ENCODE results near the gene MLXIP.

The MLXIP gene

DNA sequence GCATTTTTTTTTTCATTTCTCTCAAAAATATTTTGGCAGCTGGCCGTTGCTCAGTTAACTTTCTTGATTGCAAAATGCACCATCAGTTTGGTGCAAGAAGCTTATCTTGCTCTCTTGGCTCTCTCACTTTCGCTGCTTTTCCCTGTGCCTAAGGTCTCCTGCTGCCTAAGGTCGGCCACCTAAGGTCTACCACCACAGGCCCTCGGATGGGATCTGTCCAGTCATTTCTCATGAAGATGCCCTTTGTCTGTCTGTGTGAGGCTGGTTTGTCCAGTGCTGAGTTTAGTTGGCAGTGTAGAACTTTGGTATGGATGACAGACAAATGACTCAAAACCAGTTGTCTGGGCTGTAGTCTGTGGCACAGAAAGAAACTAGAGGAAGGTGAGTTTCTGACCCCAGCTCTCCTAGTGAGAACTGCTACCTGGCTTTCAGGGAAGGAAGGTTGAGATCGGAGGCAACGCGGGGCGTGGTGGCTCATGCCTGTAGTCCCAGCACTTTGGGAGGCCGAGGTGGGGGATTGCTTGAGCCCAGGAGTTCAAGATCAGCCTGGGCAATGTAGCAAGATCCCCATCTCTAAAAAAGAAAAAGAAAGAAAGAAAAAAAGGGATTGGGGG lies 2.6 kb downstream of the MLXIP start:
- peak overlapping the region; percentile 96 for H3K4me3 Mint-ChIP-seq
- H3K4me1 Mint-ChIP-seq (ENCODE audit: low read depth): peaks cover 56% of the 10 kb centered on the region
- peaks cover 20% of the 10 kb centered on the region for H3K36me3 Mint-ChIP-seq (ENCODE audit: low read depth)
- H3K27me3 Mint-ChIP-seq (ENCODE audit: low read depth): no peaks in the 10 kb centered on the region
- H3K9me3 Mint-ChIP-seq: no peaks in the 10 kb centered on the region
- H3K27ac Mint-ChIP-seq: peak overlapping the region; percentile 90

DNA sequence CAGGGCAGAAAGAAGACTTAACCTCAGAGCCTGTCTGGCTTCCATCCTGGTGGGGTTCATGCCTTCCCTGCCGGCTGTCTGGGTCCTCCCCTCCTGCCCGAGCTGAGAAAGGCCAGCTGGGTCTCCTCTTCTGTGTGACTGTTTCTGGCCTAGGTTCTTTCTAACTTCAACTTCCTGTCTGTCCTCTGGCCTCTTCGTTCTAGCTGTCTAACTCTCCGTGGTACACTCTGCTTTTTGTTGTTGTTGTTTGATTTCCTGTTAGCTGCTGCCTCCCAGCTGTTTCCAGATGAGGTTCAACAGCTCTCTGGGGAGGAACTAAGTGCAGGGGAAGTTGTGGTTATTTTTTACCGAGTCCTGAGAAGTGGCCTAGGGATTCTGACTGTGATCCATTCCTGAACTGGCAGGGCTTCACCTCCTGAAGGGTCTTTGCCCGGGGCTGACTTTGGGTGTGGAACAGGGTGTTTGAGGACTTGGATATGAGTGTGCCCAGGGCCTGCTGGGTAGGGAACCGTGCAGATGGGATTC lies 3.2 kb downstream of the MLXIP start:
- no peaks in the 10 kb centered on the region for H3K27me3 Mint-ChIP-seq (ENCODE audit: low read depth)
- peak overlapping the region; percentile 96 for H3K4me3 Mint-ChIP-seq
- peaks cover 20% of the 10 kb centered on the region for H3K36me3 Mint-ChIP-seq (ENCODE audit: low read depth)
- H3K4me1 Mint-ChIP-seq (ENCODE audit: low read depth): peaks cover 59% of the 10 kb centered on the region
- H3K9me3 Mint-ChIP-seq: no peaks in the 10 kb centered on the region
- peak overlapping the region; percentile 90 for H3K27ac Mint-ChIP-seq

DNA sequence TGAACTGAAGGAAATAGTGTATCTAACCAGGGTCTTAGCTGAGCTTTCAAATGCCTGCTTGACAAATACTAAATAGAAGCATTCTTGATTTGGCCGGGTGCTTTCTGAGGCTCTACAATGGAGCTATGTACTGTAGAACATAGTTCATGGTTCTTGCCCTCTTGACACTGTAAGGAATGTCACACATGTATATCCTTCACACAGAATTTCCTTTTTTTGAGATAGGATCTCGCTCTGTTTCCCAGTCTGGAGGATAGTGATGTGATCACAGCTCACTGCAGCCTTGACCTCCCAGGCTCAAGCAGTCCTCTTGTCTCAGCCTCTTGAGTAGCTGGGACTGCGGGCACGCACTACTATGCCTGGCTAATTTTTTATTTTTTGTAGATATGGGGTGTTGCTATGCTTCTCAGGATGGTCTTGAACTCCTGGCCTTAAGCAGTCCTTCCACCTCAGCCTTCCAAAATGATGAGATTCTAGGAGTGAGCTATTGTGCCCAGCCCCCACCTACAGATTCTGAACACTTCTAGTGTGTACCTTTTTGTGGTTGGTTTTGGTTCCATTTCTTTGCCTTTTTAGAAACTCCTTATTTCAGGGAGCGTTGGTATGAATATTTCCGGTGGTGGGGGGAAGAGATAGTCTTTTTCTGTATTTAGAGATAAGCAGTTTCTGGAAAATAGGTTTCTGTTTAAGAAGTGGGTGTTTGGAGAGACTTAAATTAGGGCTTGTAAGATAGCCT lies 4.2 kb downstream of the MLXIP start:
- Mint-ChIP-seq H3K27me3 (ENCODE audit: low read depth) (no peaks in the 10 kb centered on the region), H3K27ac (peak overlapping the region; percentile 84), H3K4me1 (ENCODE audit: low read depth) (peaks cover 68% of the 10 kb centered on the region), H3K9me3 (no peaks in the 10 kb centered on the region), H3K36me3 (ENCODE audit: low read depth) (peaks cover 29% of the 10 kb centered on the region), H3K4me3 (peak overlapping the region; percentile 96)

DNA sequence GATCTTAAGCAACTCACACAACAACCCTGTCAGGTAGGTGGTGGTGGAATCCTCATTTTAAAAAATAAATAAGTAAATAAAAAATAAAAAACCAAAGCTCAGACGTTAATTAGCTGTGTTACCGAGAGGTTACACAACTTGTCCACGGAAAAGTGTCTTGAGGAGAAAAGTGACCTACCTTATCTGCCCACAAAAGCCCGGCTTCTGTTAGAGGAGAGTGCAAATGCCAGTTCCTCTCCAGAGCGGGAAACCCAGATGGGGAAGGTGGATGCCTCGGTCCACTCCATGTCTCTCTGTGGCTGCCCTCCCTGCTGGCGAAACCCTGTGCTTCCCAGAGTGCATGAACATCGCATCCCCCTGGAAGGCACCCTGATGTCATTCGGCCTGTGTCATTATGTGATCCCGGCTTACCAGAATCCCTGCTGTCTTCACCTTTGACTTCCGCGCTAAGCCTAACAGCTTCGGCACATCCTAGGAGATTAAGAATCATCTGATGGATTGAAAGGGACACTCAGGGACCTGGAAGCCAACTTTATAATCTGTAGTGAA lies 6.4 kb downstream of the MLXIP start:
- H3K36me3 Mint-ChIP-seq (ENCODE audit: low read depth): peaks cover 32% of the 10 kb centered on the region
- H3K27ac Mint-ChIP-seq: no peak overlapping the region
- no peaks in the 10 kb centered on the region for H3K27me3 Mint-ChIP-seq (ENCODE audit: low read depth)
- no peak overlapping the region for H3K4me3 Mint-ChIP-seq
- H3K9me3 Mint-ChIP-seq: no peaks in the 10 kb centered on the region
- peaks cover 68% of the 10 kb centered on the region for H3K4me1 Mint-ChIP-seq (ENCODE audit: low read depth)

DNA sequence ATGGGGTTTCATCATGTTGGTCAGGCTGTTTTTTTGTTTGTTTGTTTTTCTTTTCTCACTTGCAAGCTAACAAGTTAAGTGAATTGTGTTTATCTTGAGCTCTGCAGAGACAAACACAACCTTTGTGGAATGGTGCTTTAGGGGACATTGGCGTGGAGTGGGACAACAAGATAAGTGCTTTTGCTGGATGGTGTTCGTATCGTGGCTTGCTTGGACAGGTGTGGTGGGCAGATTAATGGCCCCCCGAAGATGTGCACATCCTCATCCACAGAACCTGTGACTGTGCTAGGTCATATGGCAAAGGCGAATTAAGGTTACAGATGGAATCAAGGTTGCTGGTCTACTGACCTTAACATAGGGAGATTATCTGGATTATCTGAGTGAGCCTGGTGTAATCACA lies 7.0 kb downstream of the MLXIP start:
- H3K36me3 Mint-ChIP-seq (ENCODE audit: low read depth): peaks cover 32% of the 10 kb centered on the region
- no peak overlapping the region for H3K4me3 Mint-ChIP-seq
- H3K27ac Mint-ChIP-seq: no peak overlapping the region
- peaks cover 62% of the 10 kb centered on the region for H3K4me1 Mint-ChIP-seq (ENCODE audit: low read depth)
- H3K9me3 Mint-ChIP-seq: no peaks in the 10 kb centered on the region
- H3K27me3 Mint-ChIP-seq (ENCODE audit: low read depth): no peaks in the 10 kb centered on the region

DNA sequence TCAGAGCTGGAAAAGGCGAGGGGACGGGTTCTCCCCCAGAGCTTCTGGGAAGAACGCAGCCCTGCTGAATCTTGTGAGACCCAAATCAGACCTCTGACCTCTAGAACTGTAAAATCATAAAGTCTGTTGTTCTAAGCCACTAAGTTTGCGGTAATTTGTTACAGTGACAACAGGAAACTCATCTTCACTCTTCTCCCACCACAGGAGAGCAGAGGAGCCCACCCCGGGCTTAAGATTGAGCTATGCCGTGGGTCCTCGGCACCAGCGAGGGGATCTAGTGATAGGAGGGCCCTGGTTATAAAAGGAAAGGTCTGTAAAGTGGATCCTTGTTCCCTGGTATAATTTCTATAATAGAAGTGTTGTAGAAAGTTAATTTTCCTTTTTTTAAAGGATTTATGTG lies 7.6 kb downstream of the MLXIP start:
- no peaks in the 10 kb centered on the region for H3K9me3 Mint-ChIP-seq
- H3K27ac Mint-ChIP-seq: no peak overlapping the region
- no peak overlapping the region for H3K4me3 Mint-ChIP-seq
- no peaks in the 10 kb centered on the region for H3K27me3 Mint-ChIP-seq (ENCODE audit: low read depth)
- H3K36me3 Mint-ChIP-seq (ENCODE audit: low read depth): peaks cover 33% of the 10 kb centered on the region
- H3K4me1 Mint-ChIP-seq (ENCODE audit: low read depth): peaks cover 61% of the 10 kb centered on the region

DNA sequence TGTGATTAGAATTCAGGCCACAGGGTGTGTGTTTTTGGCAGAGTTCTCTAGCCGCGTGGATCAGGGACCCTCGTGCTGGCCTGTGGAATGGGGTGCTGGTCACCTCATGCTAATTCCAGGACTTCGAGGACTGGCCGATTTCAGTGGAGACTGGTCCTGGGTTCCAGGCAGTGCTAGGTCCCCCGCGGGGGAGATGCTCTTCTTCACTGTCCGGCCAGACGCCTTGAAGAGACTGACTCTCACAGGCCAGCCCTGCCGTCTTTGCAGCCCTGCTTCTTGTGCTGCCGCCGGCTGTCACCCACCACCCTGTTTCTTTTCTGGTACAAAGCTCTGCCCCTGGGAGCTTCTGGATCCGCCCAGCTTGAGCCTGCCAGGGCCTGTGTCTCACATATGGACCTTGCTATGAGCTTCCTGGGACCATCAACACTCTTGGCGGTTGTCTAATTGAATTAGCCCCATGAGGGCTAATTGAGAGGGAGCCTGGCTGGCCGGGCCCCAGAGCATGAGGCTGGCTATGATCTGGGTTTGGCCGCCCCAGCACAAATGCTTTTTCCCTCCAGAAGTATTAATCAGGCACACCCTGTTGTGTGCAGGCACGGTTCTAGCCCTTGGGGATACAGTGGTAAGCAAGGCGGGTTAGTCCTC lies 8.2 kb downstream of the MLXIP start:
- Mint-ChIP-seq H3K9me3 (no peaks in the 10 kb centered on the region), H3K27me3 (ENCODE audit: low read depth) (no peaks in the 10 kb centered on the region), H3K27ac (no peak overlapping the region), H3K36me3 (ENCODE audit: low read depth) (peaks cover 34% of the 10 kb centered on the region), H3K4me1 (ENCODE audit: low read depth) (peaks cover 58% of the 10 kb centered on the region), H3K4me3 (no peak overlapping the region)

DNA sequence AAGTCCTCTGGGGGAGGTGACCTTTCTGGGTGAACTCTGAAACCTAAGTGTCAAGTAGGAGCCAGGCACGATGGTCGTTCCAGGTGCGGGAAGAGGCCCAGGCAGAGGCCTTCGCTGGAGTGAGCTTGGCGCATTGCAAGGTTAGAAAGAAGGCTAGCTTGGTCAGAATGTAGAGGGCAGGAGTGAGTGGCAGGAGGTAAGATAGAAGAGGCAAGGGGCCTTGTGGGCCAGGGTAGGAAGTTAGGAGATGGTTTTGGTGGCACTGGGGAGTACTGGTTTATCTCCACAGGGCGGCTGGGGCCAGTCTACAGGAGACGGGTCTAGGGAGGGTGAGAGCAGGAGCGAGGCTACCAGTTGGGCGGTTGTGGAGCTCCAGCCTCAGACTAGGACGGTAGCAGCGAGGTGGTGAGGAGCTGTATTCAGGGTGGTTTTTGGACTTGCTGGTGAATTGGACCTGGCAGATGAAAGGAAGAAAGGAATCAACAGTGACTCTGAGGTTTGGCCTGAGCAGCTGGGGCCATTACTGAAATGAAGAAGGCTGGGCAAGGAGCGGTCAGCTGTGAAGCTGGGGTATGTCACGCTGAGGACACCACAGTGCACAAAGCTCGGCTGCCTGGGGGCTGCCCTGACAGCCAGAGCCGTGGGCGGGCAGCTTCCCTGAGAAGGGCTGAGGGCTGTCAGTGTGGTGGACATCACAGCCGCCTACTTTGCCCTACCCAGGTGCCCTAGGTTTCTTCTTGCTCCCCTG lies 9.0 kb downstream of the MLXIP start:
- Mint-ChIP-seq H3K27me3 (ENCODE audit: low read depth) (no peaks in the 10 kb centered on the region), H3K4me3 (no peak overlapping the region), H3K4me1 (ENCODE audit: low read depth) (peaks cover 50% of the 10 kb centered on the region), H3K9me3 (no peaks in the 10 kb centered on the region), H3K27ac (no peak overlapping the region), H3K36me3 (ENCODE audit: low read depth) (peaks cover 35% of the 10 kb centered on the region)

DNA sequence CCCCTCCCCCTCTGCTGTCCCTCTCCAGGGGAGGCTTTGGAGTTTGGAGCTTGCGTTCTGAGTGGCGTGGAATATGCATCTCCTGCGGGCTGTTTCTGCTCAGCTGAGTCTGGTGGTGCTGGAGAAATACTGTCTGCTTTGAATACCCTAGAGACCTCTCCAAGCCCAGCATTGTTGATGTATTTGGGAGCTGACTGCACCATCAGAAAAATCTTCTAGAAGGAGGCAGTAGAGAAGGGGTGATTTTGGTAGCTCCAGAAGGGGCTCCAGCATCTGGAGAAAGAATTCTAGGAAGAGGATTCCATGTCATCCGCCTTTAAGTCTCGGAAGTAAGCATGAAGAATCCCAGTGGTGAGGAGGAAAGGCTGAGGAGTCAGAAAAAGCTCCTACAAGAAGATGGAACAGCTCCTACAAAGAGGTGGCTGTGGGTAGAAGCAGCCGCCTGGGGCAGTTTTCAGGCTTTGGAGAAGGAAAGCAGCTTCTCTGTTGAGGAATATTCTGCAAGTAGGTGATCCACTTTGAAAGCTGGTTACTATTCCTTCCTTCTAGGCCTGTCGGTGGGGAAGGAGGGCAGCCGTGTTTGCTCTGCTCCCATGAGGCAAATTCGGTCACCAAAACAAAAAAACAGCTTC lies 9.7 kb downstream of the MLXIP start:
- Mint-ChIP-seq H3K27me3 (ENCODE audit: low read depth) (no peaks in the 10 kb centered on the region), H3K9me3 (no peaks in the 10 kb centered on the region), H3K36me3 (ENCODE audit: low read depth) (peaks cover 32% of the 10 kb centered on the region), H3K27ac (peak overlapping the region; percentile 62), H3K4me3 (no peak overlapping the region), H3K4me1 (ENCODE audit: low read depth) (peaks cover 43% of the 10 kb centered on the region)

DNA sequence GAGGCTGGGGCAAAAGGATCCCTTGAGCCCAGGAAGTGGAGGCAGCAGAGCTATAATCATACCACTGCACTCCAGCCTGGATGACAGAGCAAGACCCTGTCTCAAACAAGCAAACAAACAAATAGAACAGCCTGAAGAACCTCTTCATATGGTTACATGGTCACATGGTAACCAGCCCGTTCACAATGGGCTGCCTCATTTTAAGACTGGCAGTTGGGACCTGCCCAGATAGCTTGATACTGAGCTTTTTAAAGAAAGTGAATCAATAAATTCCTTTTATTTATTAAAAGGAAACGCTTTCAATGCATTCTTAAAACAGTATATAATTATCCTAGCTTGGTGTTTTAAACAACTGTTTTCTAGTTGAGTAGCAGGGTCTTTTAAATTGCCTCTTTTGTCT lies 10.5 kb downstream of the MLXIP start:
- peaks cover 26% of the 10 kb centered on the region for H3K36me3 Mint-ChIP-seq (ENCODE audit: low read depth)
- H3K27me3 Mint-ChIP-seq (ENCODE audit: low read depth): no peaks in the 10 kb centered on the region
- no peak overlapping the region for H3K27ac Mint-ChIP-seq
- H3K9me3 Mint-ChIP-seq: no peaks in the 10 kb centered on the region
- peaks cover 36% of the 10 kb centered on the region for H3K4me1 Mint-ChIP-seq (ENCODE audit: low read depth)
- H3K4me3 Mint-ChIP-seq: no peak overlapping the region

DNA sequence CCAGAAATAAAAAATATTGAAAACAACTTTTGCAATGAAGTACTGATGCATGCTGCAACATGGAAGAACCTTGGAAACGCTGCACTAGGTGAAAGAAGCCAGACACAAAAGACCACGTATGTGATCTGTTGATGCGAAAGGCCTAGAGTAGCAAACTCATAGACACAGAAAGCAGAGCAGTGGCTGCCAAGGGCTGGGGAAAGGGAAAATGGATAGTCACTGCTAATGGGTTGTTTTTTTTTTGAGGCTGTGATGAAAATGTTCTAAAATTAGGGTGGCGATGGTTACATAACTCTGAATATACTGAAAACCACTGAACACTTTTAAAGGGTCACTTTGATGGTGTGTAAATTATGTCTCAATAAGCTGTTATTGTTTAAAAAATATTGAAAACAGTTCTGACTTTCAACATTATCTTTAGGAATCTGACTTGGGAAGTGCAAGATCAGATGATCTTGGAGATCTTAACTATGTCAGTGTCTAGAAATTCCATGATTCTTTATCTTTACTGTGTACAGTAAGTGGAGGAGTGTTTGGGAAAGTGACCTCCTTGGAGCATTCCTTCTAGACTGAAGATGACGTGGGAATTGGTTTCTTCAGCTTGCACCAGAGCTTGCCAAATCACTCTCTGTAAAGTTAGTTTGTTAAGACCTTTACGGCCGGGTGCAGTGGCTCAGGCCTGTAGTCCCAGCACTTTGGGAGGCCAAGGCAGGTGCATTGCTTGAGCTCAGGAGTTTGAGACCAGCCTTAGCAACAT lies 12.4 kb downstream of the MLXIP start:
- no peaks in the 10 kb centered on the region for H3K9me3 Mint-ChIP-seq
- H3K27me3 Mint-ChIP-seq (ENCODE audit: low read depth): no peaks in the 10 kb centered on the region
- no peak overlapping the region for H3K27ac Mint-ChIP-seq
- peaks cover 20% of the 10 kb centered on the region for H3K36me3 Mint-ChIP-seq (ENCODE audit: low read depth)
- H3K4me3 Mint-ChIP-seq: no peak overlapping the region
- H3K4me1 Mint-ChIP-seq (ENCODE audit: low read depth): peaks cover 29% of the 10 kb centered on the region

DNA sequence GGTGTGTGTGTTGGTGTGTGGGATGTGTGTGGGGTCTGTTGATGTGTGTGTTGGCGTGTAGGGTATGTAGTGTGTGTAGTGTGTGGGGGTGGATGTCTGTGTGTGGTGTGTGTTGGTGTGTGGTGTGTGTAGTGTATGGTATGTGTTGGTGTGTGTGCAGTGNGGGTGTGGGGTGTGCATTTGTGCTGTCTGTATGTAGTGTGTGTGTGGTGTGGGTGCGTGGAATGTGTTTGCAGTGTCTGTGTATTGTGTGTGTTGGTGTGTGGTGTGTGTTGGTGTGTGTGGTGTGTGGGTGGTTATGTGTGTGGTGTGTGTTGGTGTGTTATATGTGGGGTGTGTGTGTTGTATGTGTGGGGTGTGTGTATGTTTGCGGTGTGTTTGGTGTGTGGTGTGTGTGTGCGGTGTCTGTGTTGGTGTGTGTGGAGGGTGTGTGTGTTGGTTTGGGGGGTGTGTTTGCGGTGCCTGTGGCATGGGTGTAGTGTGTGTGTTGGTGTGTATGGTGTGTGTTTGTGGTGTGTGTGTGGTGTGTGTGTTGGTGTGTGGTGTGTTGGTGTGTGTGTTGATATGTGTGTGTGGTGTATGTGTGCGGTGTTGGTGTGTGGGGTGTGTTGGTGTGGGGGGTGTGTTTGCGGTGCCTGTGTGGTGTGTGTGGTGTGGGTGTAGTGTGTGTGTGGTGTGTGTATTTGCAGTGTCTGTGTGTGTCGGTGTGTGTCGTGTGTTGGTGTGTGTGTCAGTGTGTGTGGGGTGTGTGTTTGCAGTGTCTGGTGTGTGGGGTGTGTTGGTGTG lies 14.7 kb downstream of the MLXIP start:
- Mint-ChIP-seq H3K27ac (no peak overlapping the region), H3K9me3 (no peaks in the 10 kb centered on the region), H3K36me3 (ENCODE audit: low read depth) (peaks cover 11% of the 10 kb centered on the region), H3K4me1 (ENCODE audit: low read depth) (peaks cover 21% of the 10 kb centered on the region), H3K4me3 (no peak overlapping the region), H3K27me3 (ENCODE audit: low read depth) (no peaks in the 10 kb centered on the region)

All from T-helper 1 cell treated with Interleukin-12 subunit alpha and Interleukin-12 subunit beta and Interleukin-4 antibody, amounts not matched to agents 30 μg/mL and 1 μg/mL, for 36 hours (primary cell).